GM18907 (cell line): Measurements from ENCODE around the gene MRPS7.
"Not testable (repeated sequence)": the region's sequence is repeated elsewhere in the genome, so short reads cannot be mapped to it uniquely, and the experiment has no call there.

Source experiments
- ATAC-seq: cut with Tn5 transposase; IDR thresholded peaks from one replicate; pipeline ENCODE4 v1.9.1; 2021; ENCODE audit warnings: mild to moderate bottlenecking, moderate library complexity; ENCODE audit not compliant: unreplicated experiment

Gene MRPS7

GRCh38 chr17:75270966-75271232, 9.2 kb downstream of the MRPS7 start, which contains the start of gene MIF4GD:
Gene MIF4GD (minus strand): TSS chr17:75271231. CDS start chr17:75270195, 1,036 bp downstream.
- no peak for ATAC-seq

GRCh38 chr17:75271233-75271954, 9.7 kb downstream of the MRPS7 start:
- ATAC-seq, result peak; percentile 66

DNA sequence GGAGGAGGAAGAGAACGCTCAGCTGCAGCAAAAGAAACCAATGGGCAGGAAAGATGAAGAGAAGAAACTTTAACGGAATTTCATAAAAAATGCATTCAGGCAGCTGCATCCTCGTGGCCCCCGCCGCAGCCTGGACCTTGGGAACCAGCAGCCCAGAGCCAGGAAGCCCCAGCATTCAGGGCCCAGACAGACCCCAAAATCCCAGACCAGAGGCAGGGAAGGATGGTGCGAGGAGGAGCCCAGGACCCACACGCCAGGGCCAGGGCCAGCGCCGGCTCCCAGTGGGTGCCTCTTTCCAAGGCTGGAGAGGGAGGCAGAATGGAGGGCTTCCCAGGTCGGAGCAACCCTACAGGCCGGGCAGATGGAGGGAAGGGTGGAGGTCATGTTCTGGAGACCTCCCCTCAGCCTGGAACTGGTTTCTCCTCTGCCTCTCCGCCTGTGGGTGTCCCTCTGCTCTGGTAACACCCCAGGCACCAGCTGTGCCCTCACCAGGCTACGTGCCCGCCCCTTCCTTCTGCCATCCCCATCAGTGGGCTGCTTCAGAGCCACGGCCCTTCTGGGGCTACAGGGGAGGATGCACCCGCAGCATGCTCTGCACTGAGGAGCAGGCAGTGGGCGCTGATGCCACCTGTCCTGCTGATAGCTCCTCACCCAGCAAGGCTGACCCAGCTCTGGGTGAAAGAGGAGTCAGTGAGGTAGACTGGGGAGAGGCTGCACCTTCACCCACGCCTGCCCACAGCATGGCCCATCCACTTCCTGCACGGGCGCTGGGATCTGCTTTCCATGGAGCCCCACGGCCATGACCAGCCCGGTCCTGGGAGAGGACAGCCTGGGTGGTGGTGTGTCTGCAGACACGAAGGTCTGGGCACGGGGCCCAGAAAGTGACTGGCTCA, 10.5 kb downstream of the MRPS7 start:
- no peak for ATAC-seq

DNA sequence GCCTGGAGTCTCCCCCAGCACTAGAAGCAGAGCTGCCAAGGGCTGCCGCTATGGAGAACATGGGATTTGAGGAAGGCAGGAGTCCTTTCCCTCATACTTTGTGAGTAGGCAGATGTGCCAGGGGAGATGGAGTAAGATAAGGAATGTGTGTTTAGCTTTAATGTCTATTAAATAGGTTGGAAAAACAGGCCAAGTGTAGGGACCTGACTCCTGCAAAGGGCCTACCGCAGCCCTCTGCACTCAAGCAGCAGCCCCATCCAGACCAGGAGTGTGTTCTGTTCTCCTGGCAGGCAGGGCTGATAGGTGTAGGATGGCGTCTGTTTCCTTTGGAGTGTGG, 11.1 kb downstream of the MRPS7 start:
- no peak for ATAC-seq

DNA sequence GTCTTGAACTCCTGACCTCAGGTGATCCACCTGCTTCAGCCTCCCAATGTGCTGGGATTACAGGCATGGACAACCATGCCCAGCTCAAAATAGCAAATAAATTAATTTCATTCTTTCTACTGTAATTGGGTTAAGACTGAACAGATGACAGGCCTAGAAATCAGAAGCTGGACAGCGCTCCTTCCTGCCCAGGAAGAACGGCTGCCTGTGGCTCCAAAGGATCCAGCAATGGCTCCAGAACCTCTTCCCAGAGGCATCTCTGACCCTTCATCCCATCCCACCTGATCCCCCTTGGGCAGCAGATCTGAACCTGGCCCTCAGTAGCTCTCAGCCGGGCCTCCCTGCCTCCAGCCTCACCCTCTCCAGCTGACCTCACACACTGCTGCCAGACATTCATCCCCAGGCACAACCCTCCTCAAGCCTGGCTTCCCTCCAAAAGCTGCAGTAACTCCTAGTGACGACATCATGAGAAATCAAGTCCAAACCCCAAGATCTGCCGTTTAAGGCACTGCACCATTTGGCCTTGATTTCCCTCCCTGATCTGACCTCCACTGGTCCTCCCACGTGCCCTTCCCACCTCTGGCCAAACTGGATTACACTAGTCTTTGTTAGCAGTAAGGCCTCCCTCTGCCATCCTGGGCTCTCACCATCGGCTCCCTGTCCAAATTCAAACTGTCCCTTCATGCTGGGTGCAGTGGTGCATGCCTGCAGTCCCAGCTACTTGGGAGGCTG, 12.5 kb downstream of the MRPS7 start:
- no peak for ATAC-seq

GRCh38 chr17:75277664-75278071, 16.0 kb downstream of the MRPS7 start:
- ATAC-seq, result no peak

DNA sequence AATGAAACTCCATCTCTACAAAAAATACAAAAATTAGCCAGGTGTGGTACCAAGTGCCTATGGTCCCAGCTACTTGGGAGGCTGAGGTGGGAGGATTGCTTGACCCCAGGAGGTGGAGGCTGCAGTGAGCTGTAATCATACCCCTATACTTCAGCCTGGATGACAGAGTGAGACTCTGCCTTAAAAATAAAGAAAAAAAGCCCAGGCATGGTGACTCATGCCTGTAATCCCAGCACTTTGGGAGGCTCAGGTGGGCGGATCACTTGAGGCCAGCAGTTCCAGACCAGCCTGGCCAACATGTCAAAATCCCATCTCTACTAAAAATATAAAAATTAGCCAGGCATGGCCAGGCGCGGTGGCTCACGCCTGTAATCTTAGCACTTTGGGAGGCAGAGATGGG, 18.5 kb downstream of the MRPS7 start:
- not testable (repeated sequence) for ATAC-seq

- no peak for ATAC-seq
These were observed 23.4 kb downstream of the MRPS7 start for GRCh38 chr17:75285123-75285522.

DNA sequence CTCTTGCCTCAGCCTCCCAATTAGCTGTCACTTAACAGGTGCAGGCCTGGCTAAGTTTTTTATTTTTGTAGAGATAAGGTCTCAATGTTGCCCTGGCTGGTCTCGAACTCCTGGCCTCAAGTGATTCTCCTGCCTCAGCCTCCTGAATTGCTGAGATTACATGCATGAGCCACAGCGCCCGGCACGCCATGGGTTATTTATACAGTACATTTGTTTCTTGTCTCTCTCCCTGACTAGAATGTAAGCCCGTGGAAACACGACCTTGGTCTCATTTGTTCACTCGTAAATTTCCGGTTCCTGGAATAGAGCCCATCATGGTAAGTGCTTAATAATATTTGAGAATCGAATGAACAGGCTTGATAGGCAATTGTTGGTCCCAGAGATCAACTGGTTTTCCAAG, 25.5 kb downstream of the MRPS7 start:
- ATAC-seq, result no peak

GRCh38 chr17:75288359-75288758, 26.7 kb downstream of the MRPS7 start:
- ATAC-seq, result no peak

GRCh38 chr17:75288770-75289114, 27.1 kb downstream of the MRPS7 start:
- ATAC-seq, result peak; percentile 20

DNA sequence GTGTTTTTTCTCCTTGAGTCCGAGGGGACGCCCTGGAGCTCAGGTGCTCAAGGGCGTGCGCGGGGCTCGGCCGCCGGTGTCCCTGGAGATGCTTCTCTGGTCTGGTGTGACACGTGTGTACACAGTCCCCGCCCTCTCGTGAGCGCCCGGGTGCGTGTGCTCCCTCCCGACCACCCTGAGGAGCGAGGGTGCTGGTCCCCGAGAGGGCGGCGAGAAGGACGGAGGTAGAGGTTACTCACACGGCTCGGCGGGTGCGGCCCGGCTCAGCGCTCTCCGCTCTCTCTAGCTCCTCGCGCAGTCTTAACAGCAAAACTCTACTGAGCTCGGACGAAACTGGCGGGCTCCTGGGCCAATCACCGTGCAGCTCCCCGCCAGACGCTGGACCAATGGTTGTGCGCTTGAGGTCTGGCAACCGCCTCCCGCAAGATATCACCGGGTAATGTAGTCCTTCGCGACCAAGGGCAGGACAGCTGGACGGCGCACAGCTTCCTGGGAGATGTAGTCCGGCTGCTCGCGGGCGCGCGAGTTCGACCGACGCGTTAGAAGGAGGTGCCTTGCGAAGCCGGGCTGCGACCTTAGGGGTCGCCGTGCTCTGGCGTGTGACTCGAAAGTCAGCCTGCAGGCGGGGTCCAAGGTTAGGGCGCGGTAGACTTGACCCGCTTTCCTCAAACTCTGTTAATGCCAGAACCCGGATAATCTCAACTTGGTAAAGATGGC, 27.6 kb downstream of the MRPS7 start, which contains the start of gene SLC25A19:
Gene SLC25A19 (minus strand): TSS at position 319 of the 717 bp plus-strand sequence. CDS start 2,669 bp downstream, outside the sequence.
- peak; percentile 90 for ATAC-seq

GRCh38 chr17:75289832-75290337, 28.2 kb downstream of the MRPS7 start:
- peak; percentile 44 for ATAC-seq

DNA sequence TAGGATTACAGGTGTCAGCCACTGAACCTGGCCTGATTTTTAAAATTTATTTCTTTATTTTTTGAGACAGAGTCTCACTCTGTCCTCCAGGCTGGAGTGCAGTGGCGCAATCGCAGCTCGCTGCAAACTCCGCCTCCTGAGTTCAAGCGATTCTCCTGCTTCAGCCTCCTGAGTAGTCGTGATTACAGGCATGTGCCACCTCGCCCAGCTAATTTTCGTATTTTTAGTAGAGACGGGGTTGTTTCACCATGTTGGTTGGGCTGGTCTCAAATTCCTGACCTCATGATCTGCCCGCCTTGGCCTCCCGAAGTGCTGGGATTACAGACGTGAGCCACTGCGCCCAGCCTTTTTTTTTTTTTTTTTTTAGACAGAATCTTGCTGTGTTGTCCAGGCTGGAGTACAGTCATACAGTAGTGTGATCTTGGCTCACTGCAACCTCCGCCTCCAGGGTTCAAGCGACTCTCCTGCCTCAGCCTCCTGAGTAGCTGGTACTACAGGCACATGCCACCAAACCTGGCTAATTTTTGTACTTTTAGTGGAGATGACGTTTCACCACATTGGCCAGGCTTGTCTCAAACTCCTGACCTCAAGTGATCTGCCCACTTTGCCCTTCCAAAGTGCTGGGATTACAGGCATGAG, 31.2 kb downstream of the MRPS7 start:
- ATAC-seq, result not testable (repeated sequence)

GRCh38 chr17:75295201-75296158, 33.8 kb downstream of the MRPS7 start:
- peak; percentile 64 for ATAC-seq

GRCh38 chr17:75300280-75300679, 38.6 kb downstream of the MRPS7 start:
- ATAC-seq, result no peak

GRCh38 chr17:75301049-75301448, 39.4 kb downstream of the MRPS7 start:
- no peak for ATAC-seq

DNA sequence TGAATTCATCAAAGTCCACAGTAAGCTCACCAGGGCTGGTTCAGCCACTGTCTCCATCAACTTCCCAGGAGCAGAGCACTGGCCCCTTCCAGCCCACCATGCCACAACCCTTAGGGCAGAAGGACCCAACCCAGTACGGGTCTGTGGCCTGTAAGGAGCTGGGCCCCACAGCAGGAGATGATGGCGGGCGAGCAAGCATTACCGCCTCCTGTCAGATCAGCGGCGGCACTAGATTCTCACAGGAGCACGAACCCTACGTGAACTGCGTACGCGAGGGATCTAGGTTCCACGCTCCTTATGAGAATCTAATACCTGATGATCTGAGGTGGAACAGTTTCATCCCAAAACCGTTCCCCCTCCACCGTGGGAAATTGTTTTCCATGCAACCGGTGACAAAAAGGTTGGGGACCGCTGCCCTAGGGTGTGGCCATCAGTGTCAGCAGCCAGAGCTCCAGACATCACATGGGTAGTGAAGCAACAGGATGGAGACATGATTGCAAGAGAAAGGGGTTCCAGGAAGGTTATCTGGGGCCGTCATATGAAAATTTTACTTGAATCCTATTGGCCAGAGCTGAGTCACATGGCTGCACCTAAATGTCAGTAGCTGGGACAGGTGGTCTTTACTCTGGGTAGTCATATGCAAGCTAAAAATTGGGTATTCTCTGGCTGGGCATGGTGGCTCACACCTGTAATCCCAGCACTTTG, 40.0 kb downstream of the MRPS7 start:
- no peak for ATAC-seq
